Smooth muscle cell (in vitro differentiated cells): ENCODE results near the gene PDK4. TPM values are rescaled to one million over a fixed set of nuclear protein-coding genes. Genes with fewer than 3 reads are reported as not detected.

Experiments
- DNase-seq: peaks from one replicate; lab custom pipeline; 2025; ENCODE audit not compliant: unreplicated experiment; lab: John Stamatoyannopoulos, UW
- H2AFZ ChIP-seq: fragments of 200-600 bp; sonication (generic); 2 replicates; pipeline ENCODE4 v1.6.0; 2016; ENCODE audit warnings: antibody characterized with exemption, low read depth, mild to moderate bottlenecking
- H3F3A ChIP-seq: fragments of 200-600 bp; sonication (generic); 2 replicates; pipeline ENCODE4 v1.6.0; 2017; ENCODE audit warnings: antibody characterized with exemption, low read depth
- H3K27ac ChIP-seq: fragments of 200-600 bp; sonication (generic); 2 replicates; pipeline ENCODE4 v1.5.1; 2016; ENCODE audit warnings: low read depth, mild to moderate bottlenecking
- H3K27me3 ChIP-seq: fragments of 200-600 bp; sonication (generic); 2 replicates; pipeline ENCODE4 v1.6.1; 2016; ENCODE audit warnings: low read depth, mild to moderate bottlenecking
- H3K36me3 ChIP-seq: fragments of 200-600 bp; sonication (generic); 2 replicates; pipeline ENCODE4 v1.5.1; 2016; ENCODE audit warnings: low read depth
- H3K4me1 ChIP-seq: fragments of 200-600 bp; sonication (generic); 2 replicates; pipeline ENCODE4 v1.5.1; 2016; ENCODE audit warnings: low read depth
- H3K4me2 ChIP-seq: fragments of 200-600 bp; sonication (generic); 2 replicates; pipeline ENCODE4 v1.6.0; 2016; ENCODE audit warnings: mild to moderate bottlenecking
- H3K4me3 ChIP-seq: fragments of 200-600 bp; sonication (generic); 2 replicates; pipeline ENCODE4 v1.5.1; 2016; ENCODE audit warnings: mild to moderate bottlenecking
- H3K79me2 ChIP-seq: fragments of 200-600 bp; sonication (generic); 2 replicates; pipeline ENCODE4 v1.6.0; 2016; ENCODE audit warnings: low read depth, mild to moderate bottlenecking
- H3K9ac ChIP-seq: fragments of 200-600 bp; sonication (generic); 2 replicates; pipeline ENCODE4 v1.6.0; 2016; ENCODE audit warnings: low read depth
- H3K9me3 ChIP-seq: fragments of 200-600 bp; sonication (generic); replicated peaks from 2 replicates; pipeline ENCODE4 v1.5.1; 2016; ENCODE audit warnings: low read depth
- H4K20me1 ChIP-seq: fragments of 200-600 bp; sonication (generic); 2 replicates; pipeline ENCODE4 v1.6.0; 2016; ENCODE audit warnings: low read depth
- CTCF ChIP-seq: fragments of 200-600 bp; sonication (generic); IDR thresholded peaks from 2 replicates; pipeline ENCODE4 v1.5.1; 2017; ENCODE audit warnings: borderline replicate concordance, mild to moderate bottlenecking, antibody characterized with exemption; ENCODE audit not compliant: insufficient read depth, poor library complexity, severe bottlenecking
- WGBS: methylation state at CpG from one replicate; pipeline ENCODE4 v1.1.7; 2016; ENCODE audit warnings: low lambda C conversion rate; 5-methylcytosine and 5-hydroxymethylcytosine counted together
- polyA plus RNA-seq: library from polyadenylated mRNA; unstranded; fragments of >200 nt; fragmentation: Nextera tagmentation; extraction: Ambion mirVana; gene quantifications from 2 replicates; pipeline ENCODE4 v1.2.1, GENCODE V29; 2016
- total RNA-seq: library from RNA; depleted of rRNA; stranded (reverse); fragments of >200 nt; gene quantifications from 2 replicates; pipeline ENCODE4 v1.2.3, GENCODE V29; 2014

The PDK4 gene
- total and polyA plus RNA-seq, 2 experiments from 2014 or later: not detected

DNA sequence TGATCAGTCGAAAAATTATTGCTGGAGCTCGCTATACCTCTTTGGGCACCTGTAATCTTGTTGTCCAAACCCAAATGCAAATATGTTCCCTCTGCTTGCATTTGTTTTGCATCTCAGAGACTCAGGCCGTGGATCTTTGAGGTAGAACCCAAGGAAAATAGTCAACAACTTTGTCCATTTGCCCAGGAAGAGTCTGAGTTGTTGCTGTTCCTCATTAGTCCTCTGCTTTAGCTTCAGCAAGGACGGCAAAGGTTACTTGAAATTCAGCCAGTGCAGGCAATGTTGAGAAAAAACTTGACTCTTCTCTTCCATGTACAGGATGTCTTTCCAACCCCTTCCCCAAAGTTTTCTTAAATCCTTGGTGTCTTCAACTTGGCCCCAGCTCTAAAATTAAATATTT is 45.8 kb downstream of the PDK4 start:
- DNase-seq: no peak
- H3K36me3 ChIP-seq: no peaks in the 10 kb centered on the region
- H3K27me3 ChIP-seq: no peaks in the 10 kb centered on the region
- 90% methylated on average over 4 of the region's 4 CpGs for WGBS
- H3F3A ChIP-seq: no peaks in the 10 kb centered on the region
- H3K4me3 ChIP-seq: no peak overlapping the region
- H3K4me1 ChIP-seq: no peaks in the 10 kb centered on the region
- peak overlapping the region; percentile 42 for H3K27ac ChIP-seq
- no peak for TF ChIP-seq CTCF
- H3K4me2 ChIP-seq: no peak overlapping the region
- H3K9me3 ChIP-seq: no peaks in the 10 kb centered on the region
- H3K79me2 ChIP-seq: no peaks in the 10 kb centered on the region
- no peaks in the 10 kb centered on the region for H4K20me1 ChIP-seq
- no peak overlapping the region for H3K9ac ChIP-seq
- H2AFZ ChIP-seq: no peak overlapping the region

DNA sequence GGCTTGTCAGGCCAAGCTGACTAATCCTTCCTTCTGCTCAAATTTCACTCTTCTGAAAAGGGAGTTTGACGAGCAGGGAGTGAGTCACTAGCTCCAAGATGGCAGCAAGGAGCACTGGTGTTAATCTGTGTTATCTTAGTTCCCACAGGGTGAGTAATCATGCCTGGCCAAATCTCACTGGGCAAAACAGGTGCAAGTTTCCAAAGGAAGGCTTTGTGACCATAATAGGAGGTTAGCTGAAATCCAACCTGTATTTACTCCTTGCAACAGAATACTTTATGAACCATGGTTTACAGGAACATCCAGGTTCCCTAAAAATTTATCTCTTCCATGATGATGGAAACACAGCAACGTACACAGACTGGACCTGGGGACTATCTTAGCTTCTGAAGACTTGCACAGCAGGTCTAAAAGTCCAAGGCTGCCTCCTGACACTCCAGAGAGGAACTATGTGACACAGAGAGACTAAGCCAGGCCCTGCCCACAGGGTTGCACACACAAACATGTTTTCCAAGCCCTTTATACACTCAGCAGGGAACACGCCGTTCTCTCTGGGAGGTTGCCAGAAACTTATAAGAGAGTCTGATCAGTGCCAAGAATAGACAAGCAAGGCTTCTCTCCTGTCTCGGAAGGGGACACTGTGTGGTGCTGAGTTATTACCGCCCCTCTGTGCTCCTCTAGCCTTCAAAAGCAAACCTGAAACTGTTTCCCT is 46.3 kb downstream of the PDK4 start:
- H3K27ac ChIP-seq: peak overlapping the region; percentile 42
- WGBS: 55% methylated on average over 6 of the region's 6 CpGs
- H3K79me2 ChIP-seq: no peaks in the 10 kb centered on the region
- no peaks in the 10 kb centered on the region for H3K27me3 ChIP-seq
- no peak for TF ChIP-seq CTCF
- H4K20me1 ChIP-seq: no peaks in the 10 kb centered on the region
- no peak overlapping the region for H2AFZ ChIP-seq
- no peaks in the 10 kb centered on the region for H3K36me3 ChIP-seq
- no peaks in the 10 kb centered on the region for H3K9me3 ChIP-seq
- no peaks in the 10 kb centered on the region for H3F3A ChIP-seq
- no peak overlapping the region for H3K4me2 ChIP-seq
- H3K4me3 ChIP-seq: no peak overlapping the region
- no peak for DNase-seq
- H3K4me1 ChIP-seq: no peaks in the 10 kb centered on the region
- no peak overlapping the region for H3K9ac ChIP-seq

GRCh38 chr7:95547361-95548348 is 48.7 kb downstream of the PDK4 start:
- Histone ChIP-seq H4K20me1 (no peaks in the 10 kb centered on the region), H3K27ac (no peak overlapping the region), H3K4me1 (no peaks in the 10 kb centered on the region), H3F3A (no peaks in the 10 kb centered on the region), H3K9me3 (no peaks in the 10 kb centered on the region), H3K4me3 (no peak overlapping the region), H3K27me3 (no peaks in the 10 kb centered on the region), H3K36me3 (no peaks in the 10 kb centered on the region), H3K79me2 (no peaks in the 10 kb centered on the region), H3K4me2 (no peak overlapping the region), H3K9ac (no peak overlapping the region), H2AFZ (no peak overlapping the region)
- DNase-seq: no peak
- TF ChIP-seq CTCF: no peak
- WGBS: 84% methylated on average over 6 of the region's 6 CpGs
